Measurements from ENCODE around the gene CAMTA1. TPM values are rescaled to one million over a fixed set of nuclear protein-coding genes. Genes with fewer than 3 reads are reported as not detected.

The CAMTA1 gene
- total RNA-seq, 4 donors from 2014 or later = 86.3 to 170 (median 132) TPM

- TF ChIP-seq EP300 (IDR thresholded peaks at IDR 0.05) (no peak), POLR2AphosphoS5 (IDR thresholded peaks at IDR 0.05) (peak; percentile 90)
- H3K27ac ChIP-seq = peak overlapping the region in 3 of 4 donors; percentile 62 to 67 (median 65)
- 5 to 20% methylated on average over 1 to 8 of the region's 8 CpGs for WGBS, 2 donors (ENCODE audit: low coverage in 1 of 2)
Measured at GRCh38 chr1:7299329-7299799, 514.1 kb downstream of the CAMTA1 start.

DNA sequence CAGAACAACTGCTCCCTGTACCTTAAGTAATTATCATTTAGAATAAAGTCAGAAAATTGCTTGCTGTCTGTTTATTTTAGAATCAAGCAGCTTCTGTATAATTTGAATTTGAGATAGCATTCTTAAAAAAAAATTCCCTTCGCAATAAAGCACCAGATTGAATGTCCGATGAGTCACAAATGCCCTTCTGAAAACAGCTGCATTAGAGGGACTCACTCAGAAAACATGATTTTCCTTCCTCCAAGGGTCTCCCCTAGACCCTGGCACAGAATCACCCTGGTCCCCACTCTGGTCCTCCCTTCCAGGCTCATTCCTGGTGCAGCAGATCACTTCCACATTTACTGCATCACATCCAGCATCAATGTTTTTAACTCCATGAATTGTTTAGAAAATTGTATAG, 514.7 kb downstream of the CAMTA1 start:
- no peaks in the 10 kb centered on the region for H3K27me3 ChIP-seq
- WGBS, 2 donors (ENCODE audit: low coverage in 1 of 2) = 16 to 18% methylated on average over 2 of the region's 2 CpGs
- no peak overlapping the region for H3K4me3 ChIP-seq
- peak; percentile 9 for TF ChIP-seq POLR2AphosphoS5 (IDR thresholded peaks at IDR 0.05)
- TF ChIP-seq POLR2A (IDR thresholded peaks at IDR 0.05) = no peak
- no peak for TF ChIP-seq CTCF (IDR thresholded peaks at IDR 0.05)
- no peak for TF ChIP-seq EP300 (IDR thresholded peaks at IDR 0.05)
- peaks cover 0 to 18% (median 0%) of the 10 kb centered on the region in 3 donors for H3K9me3 ChIP-seq
- H3K36me3 ChIP-seq = no peaks in the 10 kb centered on the region
- peaks cover 4 to 30% (median 10%) of the 10 kb centered on the region in 3 donors for H3K4me1 ChIP-seq
- H3K27ac ChIP-seq = peak overlapping the region in 3 of 4 donors; percentile 62 to 67 (median 65)
- ATAC-seq = no peak

More at GRCh38 chr1:7299329-7299799, 514.1 kb downstream of the CAMTA1 start:
- H3K27me3 ChIP-seq = no peaks in the 10 kb centered on the region
- H3K36me3 ChIP-seq = no peaks in the 10 kb centered on the region
- ATAC-seq = peak; percentile 82
- H3K4me1 ChIP-seq = peaks cover 4 to 33% (median 10%) of the 10 kb centered on the region in 3 donors
- H3K4me3 ChIP-seq = no peak overlapping the region
- H3K9me3 ChIP-seq = peaks cover 0 to 18% (median 0%) of the 10 kb centered on the region in 3 donors

DNA sequence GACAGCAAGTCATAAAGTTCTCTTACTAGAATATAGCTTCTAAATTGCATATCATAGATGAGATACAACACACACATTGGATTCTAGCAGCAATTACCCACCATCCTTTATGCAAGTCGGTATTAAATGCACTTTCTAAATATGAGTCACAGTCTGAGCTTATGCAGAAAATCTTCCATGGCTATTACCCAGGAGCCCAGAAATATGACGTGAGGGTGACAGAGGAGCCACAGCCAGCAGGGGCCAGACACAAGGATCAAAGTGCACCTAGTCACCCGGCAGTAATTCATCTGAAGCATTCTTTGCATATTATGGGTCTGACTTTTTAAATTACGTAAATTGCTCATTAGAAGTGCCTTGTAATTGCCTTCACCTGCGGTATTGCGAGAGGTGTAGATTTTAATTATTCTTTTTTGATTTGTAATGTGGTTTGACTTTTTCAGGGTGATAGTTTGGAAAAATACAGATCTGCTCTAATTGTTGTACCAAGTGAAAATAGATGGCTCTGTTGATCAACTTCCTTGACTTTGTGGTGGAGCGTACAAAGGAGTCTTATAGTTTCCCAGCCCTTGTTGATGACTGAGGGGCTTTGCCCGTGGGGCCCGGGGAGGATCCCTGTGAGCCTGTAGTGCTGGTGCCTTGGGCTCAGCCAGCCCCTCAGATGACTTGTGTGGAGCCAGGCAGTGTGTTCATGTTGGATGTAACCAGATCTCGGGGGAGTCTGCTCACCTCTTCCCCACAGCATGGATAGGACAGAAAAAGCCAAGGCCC, 515.8 kb downstream of the CAMTA1 start:
- Histone ChIP-seq H3K9me3 (peaks cover 0 to 16% (median 0%) of the 10 kb centered on the region in 3 donors), H3K4me3 (no peak overlapping the region), H3K27ac (no peak overlapping the region), H3K27me3 (no peaks in the 10 kb centered on the region), H3K36me3 (no peaks in the 10 kb centered on the region), H3K4me1 (peaks cover 4 to 30% (median 10%) of the 10 kb centered on the region in 3 donors)
- no peak for ATAC-seq
- TF ChIP-seq EP300 (IDR thresholded peaks at IDR 0.05) = no peak
- no peak for TF ChIP-seq CTCF (IDR thresholded peaks at IDR 0.05)
- peak; percentile 51 for TF ChIP-seq POLR2AphosphoS5 (IDR thresholded peaks at IDR 0.05)
- TF ChIP-seq POLR2A (IDR thresholded peaks at IDR 0.05) = no peak
- WGBS, 2 donors (ENCODE audit: low coverage in 1 of 2) = 77% methylated on average over 7 to 9 of the region's 10 CpGs

GRCh38 chr1:7301664-7301981, 516.4 kb downstream of the CAMTA1 start:
- H3K9me3 ChIP-seq = peaks cover 0 to 11% (median 0%) of the 10 kb centered on the region in 3 donors
- TF ChIP-seq POLR2AphosphoS5 (IDR thresholded peaks at IDR 0.05) (no peak), CTCF (IDR thresholded peaks at IDR 0.05) (no peak), EP300 (IDR thresholded peaks at IDR 0.05) (no peak), POLR2A (IDR thresholded peaks at IDR 0.05) (no peak)
- H3K4me1 ChIP-seq = peaks cover 4 to 30% (median 10%) of the 10 kb centered on the region in 3 donors
- H3K4me3 ChIP-seq = no peak overlapping the region
- WGBS, 2 donors (ENCODE audit: low coverage in 1 of 2) = no CpG with 5 or more reads among the region's 7 CpGs
- no peak for ATAC-seq
- H3K27me3 ChIP-seq = no peaks in the 10 kb centered on the region
- H3K36me3 ChIP-seq = no peaks in the 10 kb centered on the region
- no peak overlapping the region for H3K27ac ChIP-seq

GRCh38 chr1:7302126-7302525, 516.9 kb downstream of the CAMTA1 start:
- Histone ChIP-seq H3K4me1 (peaks cover 4 to 30% (median 10%) of the 10 kb centered on the region in 3 donors), H3K4me3 (no peak overlapping the region), H3K36me3 (no peaks in the 10 kb centered on the region), H3K27ac (no peak overlapping the region), H3K27me3 (no peaks in the 10 kb centered on the region), H3K9me3 (peaks cover 0 to 9% (median 0%) of the 10 kb centered on the region in 3 donors)
- ATAC-seq = no peak
- 79 to 88% methylated on average over 5 of the region's 6 CpGs for WGBS, 2 donors (ENCODE audit: low coverage in 1 of 2)
- no peak for TF ChIP-seq POLR2A (IDR thresholded peaks at IDR 0.05)
- TF ChIP-seq CTCF (IDR thresholded peaks at IDR 0.05) = no peak
- no peak for TF ChIP-seq EP300 (IDR thresholded peaks at IDR 0.05)
